GM18517 (cell line): ENCODE data around the gene VENTX.
"Not testable (repeated sequence)": the region's sequence is repeated elsewhere in the genome, so short reads cannot be mapped to it uniquely, and the experiment has no call there.

Source experiments
- ATAC-seq: cut with Tn5 transposase; IDR thresholded peaks from one replicate; pipeline ENCODE4 v1.9.1; 2021; ENCODE audit warnings: mild to moderate bottlenecking, moderate library complexity; ENCODE audit not compliant: unreplicated experiment

The VENTX gene

DNA sequence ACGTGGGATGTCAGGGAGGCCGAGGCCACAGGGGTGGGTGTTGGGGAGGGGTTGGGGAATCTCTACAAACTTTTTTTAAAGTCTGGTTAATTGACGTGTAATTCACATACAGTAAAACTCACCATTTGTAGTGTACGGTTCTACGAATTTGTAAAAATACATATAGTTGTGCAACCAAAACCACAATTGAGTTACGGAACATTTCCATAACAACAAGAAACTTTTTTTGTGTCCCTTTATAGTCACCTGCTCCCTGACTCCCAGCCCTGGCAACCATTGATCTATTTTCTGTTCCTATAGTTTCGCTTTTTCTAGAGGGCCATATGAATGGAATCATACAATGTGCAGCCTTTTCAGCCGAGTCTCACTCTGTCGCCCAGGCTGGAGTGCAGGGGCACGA is 2.9 kb upstream of the VENTX start:
- not testable (repeated sequence) for ATAC-seq

DNA sequence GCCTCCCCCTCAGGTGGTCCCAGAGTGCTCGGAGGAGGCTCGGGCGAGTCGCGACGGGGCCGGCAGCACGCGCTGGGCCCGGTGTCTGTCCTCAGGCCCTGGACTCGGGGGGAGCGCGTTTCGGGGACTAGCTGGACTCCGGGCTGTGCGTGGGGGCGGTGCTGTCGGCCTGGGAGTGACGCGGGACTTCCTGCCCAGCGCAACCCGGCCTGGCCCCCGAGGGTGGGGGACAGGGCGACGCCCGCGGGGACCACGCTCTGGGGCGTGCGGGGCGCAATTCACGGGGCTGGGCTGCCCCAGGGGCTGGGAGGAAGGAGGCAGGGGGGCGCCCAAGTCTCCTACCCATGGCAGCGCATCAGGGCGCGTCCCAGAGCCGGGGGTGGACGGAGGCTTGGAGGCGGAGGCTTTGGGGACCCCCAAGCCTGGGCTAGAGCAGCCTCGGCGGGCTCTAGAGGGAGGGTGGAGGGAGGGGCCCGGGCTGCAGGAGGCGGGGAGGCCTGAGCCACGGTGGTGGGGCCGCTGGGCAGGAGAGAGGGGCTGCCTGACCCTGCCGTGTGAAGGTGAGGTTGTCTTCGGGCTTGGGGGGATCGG is 2.3 kb upstream of the VENTX start:
- ATAC-seq: no peak

DNA sequence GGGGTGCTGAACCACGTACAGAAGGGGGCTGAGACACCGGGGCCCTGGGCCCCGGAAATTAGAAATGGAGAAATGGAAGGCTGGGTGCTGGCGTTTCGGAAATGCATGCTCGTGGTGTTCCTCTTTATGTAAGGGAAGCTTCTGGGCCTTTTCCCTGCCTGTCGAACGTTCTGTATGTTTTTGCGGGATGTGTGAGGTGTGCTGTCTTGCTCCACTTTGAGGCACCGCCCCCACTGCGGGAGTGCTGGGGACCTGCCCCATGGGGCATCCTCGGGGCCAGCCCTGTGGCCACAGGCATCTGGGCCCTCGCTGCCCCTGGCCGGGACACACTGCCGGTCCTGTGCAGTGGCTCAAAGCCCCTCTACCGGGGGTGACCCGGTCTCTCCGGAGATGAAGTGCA is 1.7 kb upstream of the VENTX start:
- ATAC-seq: no peak

DNA sequence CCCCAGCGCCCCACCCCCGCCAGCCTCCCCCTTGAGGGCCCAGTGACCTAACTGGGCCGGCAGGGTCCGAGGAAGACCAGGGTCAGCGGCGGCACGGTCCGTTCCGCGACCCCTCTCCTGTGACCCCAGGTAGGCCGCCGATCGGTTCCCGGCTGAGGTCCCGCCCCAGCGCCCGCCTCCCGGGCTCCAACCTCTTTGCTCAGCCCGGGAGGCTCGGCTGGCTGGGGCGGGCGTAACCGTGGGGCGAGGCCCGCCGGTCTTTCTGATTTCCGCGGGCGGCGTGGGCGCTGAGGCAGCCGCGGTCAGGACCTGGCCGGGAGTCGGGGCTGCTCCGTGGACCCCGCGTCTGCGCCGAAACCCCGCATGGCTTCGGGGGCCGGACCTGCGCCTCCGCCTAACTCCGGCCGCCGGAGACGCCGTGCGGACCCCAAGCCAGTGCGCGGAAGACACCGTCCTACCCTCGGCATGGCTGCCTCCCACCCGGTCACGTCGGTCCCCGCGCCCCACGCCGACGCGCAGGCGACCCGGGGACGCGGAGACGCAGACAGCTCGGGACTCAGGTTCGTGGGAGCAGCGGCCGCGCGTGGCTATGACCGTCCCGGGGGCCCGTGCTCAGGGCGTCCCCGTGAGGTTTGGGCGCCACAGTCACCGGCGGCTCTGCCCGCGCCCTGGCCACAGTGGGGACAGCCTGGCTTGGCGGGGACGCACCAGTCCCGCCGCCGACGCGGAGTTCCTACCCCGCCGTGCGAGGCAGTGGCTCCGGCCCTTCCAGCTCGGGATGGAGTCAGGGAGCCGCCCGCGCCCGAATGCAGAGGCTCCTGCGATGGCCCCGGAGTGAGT is 1.0 kb upstream of the VENTX start:
- no peak for ATAC-seq

DNA sequence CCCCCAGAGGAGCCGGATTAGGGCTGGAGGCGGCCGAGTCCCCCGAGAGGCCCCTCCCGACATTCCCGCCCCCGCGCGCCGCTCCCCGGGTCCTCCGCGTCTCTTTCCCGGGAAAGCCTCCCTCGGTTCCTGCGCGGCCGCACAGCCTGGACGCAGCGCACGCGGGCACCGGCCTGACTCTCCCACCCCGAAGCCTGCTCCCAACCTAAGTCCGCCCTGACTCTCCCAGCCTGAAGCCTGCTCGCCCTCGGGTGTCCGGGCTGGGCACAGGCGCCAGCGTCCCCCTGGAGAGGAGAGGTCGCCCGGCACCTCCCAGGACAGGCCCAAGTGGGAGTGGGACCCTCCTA is 441 bp upstream of the VENTX start:
- ATAC-seq: no peak

DNA sequence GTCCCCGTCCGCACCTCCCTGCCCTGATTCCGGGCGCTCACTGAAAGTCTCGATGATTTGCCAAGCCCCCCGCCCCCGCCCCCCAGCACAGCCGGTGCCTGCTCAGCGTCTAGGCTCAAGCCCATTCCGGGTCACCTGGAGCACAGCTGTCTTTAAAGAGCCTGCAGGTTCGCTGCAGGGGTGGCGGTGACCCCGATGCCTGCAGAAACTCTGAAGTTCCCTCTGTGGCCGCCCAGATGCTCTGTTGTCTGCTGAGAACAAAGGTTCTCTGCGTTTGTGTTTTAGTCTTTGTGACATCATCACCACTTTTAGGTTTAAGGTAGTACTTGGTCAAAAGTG is 780 bp downstream of the VENTX start:
- no peak for ATAC-seq

DNA sequence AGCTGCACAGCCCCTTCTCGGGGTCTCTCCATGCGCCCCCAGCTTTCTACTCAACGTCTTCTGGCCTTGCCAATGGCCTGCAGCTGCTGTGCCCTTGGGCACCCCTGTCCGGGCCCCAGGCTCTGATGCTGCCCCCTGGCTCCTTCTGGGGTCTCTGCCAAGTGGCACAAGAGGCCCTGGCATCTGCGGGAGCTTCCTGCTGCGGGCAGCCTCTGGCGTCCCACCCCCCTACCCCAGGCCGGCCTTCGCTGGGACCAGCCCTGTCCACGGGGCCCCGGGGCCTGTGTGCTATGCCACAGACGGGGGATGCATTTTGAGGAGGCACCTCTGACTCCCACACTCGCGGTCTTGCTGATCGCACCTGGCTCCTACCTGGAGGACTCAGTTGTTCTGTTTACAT is 2.3 kb downstream of the VENTX start:
- no peak for ATAC-seq

DNA sequence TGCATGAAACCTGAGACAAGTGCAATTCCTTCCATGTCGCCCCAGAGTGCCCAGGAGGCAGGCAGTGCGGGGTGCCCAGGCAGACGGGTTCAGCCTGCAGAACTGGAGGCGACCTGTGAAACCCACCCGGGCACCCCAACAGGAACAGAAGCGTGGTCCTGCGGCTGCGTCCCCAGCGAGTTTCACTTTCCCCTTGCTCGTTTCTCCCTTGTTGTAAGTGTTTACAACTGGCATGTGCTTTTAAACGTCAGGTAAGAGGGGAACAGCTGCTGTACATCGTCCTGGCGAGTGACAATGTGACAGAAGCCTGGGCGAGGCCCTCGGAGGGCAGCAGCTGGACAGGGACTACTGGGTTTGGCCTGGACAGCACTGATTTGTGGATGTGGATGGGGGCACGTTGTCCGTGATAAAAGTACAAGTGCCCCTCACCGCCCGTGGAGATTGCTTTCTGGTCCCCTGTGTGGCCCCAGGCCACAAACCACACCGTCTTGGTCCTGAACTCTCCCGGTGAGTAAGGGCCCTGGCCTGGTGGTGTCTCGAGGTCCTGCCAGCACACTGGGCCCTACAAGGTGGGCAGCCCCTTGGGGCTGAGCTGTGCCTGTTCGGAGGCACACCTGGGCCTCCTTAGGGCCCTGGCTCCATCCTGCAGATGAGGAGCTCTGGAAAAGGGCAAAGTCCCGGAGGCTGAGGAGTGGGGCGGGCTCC is 4.0 kb downstream of the VENTX start:
- ATAC-seq: peak; percentile 59

DNA sequence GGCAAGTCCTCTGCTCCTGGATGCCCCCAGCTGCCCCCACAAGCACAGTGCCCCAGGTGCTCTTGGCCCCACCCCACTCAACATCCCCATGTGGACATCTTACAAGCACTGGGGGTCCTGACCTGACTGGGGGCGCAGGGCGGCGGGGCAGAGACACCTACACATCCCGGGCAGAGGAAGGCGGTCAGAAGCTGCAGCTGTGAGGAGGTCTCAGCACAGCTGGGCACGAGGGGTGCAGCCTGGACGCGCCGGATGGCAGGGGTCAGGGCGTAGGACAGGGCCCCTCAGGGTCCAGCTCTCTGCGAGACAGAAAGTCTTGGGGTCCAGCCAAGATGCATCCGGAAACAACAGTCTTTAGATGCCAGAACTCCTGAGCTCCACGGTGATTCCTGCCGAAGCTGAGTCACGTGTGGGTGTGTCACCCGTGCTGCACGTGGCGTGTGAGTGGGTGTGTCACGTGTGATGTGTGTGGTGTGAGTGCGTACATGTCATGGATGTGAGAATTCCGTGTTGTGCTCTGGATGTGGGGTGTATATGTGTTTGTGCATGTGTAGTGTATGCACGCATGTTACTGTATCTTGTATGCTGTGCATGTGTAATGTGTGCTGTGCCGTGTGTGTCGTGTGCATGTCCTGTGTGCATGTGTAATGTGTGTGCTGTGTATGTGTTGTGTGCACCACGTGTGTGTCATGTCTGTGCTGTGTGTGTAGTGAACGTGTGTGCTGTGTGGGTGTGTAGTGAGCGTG is 5.1 kb downstream of the VENTX start:
- ATAC-seq: no peak

DNA sequence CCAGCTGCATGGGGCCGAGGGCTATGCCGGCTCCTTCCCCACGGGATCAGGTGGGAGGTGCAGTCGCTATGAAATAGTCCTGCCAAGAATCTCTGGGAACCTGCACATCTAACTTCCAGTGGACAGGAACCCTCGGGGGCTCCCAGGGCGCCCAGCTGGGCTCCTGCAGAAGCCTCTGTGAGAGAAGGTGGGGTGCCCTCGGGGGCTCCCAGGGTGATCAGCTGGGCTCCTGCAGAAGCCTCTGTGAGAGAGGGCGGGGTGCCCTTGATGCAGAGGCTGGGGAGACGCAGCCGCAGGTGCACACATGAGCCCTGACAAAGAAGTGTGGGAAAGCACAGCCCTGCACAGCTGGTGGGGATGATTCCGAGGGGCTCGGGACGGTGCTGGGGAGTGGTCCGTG is 5.9 kb downstream of the VENTX start:
- no peak for ATAC-seq

DNA sequence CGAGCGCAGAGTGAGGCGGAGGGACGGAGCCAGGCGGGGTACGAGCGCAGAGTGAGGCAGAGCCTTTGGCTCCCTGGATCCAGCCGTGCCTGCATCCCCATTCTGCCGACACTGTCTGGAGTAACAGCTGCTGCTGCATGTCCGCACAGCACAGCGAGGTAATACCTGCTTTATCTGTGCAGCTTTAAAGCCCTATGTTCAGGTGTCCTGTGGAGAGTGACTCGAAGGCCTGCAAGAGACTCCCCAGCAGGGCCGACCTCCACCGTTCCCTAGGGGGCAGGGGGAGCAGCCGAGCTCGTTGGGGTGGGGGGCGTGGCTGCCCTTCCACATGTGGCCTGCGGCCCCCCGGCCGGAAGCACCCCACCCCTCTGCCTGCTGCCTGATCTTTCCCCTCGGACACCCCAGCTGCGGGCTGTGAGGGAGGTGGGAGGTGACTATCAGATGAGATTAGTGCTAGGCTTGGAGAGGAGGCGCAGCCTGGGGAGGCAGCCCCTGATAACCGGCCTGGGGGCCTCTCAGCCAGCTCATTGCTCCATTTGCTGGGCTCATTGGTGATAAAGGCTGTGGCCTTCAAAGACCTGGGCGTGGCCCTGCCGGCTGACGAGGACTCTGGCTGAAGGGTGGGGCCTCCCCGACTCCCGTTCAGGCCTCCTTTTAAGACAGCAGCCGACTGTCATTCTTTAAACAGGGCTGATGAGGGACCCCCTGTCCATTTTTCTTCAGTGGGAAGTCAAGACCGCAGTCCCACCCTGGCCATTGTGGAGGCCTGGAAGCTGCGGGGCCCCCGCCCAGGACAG is 8.0 kb downstream of the VENTX start:
- no peak for ATAC-seq

DNA sequence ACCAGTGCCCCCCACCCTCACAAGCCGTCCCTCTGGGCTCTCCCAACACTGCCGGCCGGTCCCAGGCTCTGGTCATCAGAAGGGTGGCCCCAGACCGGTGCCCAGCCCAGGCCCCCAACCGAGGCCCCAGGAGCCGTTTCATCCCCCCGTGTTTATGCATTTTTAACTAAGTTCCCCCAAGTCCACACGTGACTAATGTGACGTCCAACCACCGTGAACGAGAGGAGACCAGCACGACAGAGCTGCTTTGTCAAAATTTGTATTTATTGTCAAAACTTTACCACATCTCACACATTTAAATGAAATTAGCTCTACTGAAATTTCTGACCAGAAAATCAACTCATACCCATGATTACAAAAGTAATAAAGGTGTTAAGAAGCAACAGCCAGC is 8.6 kb downstream of the VENTX start:
- no peak for ATAC-seq

DNA sequence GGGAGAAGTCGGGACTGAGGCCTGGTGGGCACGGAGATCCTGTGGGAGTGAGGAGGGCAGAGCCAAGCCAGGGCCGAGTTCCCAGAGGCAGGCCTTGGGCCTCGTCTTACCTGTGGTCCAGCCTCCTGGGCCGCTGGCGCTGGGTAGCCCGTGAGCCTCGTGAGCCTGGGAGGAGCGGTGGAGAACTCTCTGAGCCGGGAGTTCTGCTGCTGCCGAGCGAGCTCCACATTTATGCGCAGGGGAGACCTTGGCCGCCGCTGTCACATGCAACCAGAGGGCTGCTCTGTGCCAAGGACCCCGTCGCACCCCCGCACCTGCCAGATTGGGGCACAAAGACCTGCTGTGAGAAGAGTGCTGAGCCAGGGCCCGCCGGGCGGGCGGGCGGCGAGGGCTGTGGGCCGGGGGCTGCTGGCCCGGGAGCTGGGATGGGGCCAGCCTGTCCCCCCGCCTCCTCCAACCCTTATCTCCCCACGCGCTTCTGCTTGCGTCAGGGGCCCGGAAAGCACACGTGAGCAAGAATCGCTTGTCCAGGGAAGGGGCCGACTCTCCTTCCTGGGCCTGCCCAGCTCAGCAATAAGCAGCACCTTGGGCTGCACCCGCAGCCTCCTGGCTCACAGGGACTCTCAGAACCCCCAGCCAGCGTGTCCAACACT is 10.2 kb downstream of the VENTX start:
- ATAC-seq: no peak

DNA sequence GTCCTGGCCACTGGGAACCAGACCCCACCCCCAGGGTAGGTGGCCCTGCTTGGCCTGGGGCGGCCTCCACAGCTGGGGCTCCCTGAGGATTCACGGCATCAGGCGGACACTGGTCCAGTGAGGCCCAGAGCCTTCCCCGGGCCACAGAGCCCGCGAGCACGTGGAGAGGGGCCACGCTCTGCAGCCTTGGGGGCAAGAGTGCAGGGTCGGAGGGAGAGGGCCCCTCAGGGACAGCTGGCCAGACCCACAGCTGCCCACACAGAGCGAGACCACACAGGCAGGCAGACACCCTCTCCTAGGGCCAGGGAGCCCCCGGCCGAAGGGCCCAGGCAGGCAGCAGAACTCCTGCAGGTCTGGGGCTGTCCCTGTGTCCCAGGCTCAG is 10.7 kb downstream of the VENTX start:
- ATAC-seq: no peak

DNA sequence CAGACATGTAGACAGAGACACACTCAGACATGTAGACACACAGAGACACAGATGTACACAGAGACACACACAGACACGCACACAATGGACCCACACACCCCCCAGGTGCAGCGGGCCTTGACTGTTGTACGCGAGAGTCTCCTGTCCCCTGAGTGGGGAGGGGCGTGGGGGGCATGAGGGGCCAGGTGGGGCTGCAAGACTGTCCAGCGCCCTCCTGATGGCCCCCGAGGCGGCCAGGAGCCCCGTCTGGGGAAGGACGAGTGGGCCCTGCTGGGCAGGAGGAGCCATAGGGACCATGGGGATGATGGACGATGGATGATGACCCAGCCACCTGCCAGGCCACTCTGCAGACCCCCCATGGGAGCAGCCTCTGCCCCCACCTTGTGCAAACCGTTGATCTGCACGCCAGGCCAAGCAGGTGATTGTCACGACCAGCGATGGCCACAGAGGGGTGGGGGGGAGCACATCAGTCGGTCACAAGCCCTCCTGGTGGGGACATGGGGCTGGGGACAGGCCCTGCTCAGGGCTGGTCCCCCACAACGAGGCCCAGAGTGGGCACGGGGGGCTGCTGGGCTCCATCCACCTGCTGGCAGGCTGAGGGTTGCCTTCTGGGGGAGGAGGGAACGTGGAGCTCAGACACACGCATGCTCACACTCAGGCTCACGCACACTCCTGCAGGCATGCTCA is 11.6 kb downstream of the VENTX start:
- ATAC-seq: no peak

DNA sequence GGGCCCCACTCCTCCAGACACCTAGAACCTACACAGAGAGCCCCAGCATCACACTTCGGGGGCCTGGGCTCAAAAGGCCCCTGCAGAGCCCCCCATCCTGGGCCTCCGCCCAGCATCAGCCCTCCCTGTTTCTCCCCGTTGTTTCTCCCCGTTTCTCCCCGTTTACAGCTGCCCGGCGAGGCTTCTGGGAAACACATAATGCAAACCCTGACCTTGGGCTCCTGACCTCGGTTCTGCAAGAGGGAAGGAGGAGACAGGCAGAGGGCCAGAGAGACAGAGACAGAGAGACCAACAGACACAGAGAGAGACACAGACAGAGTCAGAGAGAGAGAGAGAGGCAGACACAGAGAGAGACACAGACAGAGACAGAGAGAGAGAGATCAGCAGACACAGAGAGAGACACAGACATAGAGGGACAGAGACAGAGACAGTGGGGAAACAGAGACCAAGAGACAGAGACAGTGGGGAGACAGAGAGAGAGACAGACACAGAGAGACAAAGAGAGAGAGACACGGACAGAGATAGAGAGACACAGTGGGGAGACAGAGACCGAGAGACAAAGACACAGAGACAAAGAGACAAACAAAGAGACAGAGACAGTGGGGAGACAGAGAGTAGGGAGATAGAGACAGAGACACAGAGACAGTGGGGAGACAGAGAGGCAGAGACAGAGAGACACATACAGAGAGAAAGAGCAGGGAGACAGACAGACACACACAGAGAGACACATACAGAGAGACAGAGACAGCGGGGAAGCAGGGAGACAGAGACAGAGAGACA is 12.5 kb downstream of the VENTX start:
- ATAC-seq: no peak

DNA sequence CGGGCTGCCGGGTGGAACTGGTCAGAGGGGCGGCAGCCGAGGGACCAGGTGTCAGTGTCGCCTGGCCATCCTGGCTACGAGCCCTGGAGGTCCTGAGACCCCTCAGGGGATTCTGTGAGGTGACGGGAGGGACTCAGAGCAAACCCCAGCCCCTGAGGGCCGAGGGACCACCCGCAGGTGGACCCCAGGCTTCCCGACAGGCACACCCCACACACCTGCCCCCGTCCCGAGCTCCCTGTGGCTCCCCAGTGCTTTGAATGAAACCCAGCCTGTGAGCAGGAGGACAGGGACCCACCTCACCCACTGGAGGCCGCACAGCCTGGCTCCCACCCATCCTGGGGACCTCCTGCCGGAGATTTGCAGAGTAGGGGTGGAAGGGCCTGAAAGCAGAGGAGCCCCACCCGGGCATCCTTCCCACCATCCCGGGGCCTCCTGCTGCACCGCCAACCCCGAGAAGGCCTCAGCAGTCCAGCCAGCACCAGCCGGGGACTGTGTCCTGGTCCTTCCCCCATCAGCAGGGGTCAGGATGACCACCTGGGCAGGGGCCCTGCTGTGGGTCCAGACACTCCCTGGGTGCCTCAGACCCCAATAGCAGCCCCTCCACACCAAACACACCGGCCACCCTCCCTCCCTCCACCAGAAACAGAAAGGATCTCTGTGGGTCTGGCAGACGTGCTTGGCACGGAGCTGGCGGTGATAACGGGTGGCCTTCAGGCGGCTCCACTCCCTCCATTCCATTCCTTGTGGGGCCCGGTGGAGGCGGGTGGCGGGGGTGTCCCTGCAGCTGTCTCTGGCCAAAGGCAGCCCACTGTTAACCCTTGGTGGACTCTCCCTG is 13.9 kb downstream of the VENTX start:
- ATAC-seq: no peak

DNA sequence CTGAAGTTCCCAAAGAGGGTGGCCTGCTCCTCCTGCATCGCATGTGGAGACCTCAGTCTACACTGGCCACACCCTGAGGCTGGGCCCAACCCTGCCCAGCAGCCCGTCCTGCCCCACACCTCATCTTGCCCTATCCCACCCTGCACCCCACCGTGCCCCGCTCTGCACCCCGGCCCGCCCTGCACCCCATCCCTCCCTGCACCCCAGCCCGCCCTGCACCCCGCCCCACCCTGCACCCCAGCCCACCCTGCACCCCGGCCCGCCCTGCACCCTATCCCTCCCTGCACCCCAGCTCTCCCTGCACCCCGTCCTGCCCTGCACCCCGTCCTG is 14.5 kb downstream of the VENTX start:
- no peak for ATAC-seq
